Ovary (tissue), 9 donors: Measurements from ENCODE around the gene LHCGR. TPM values are rescaled to one million over a fixed set of nuclear protein-coding genes. Genes with fewer than 3 reads are reported as not detected.

Experiments used
- DNase-seq, 5 donors: peaks; one replicate each; pipeline ENCODE4 v3.0.0-alpha.2; 2019 to 2020
- H3K27ac ChIP-seq, 2 donors: fragments of 200-600 bp; one replicate each; pipeline versions ENCODE4 v1.5.1 to v1.8.0; 2019 to 2022
- H3K27me3 ChIP-seq: fragments of 200-600 bp; one replicate; pipeline ENCODE4 v1.8.0; 2022
- H3K36me3 ChIP-seq: fragments of 200-600 bp; sonication (generic); one replicate; pipeline ENCODE4 v1.5.1; 2019
- H3K4me1 ChIP-seq: one replicate; pipeline ENCODE4 v1.8.1; 2013; ENCODE audit warnings: mild to moderate bottlenecking, moderate library complexity; ENCODE audit not compliant: insufficient read depth
- H3K4me3 ChIP-seq: fragments of 200-600 bp; sonication (generic); one replicate; pipeline ENCODE4 v1.5.1; 2017
- H3K9me3 ChIP-seq, 2 donors: fragments of 200-600 bp in 1 of 2; sonication (generic) in 1 of 2; one replicate each; pipeline versions ENCODE4 v1.5.1 to v1.8.1; 2013 to 2019; ENCODE audit warnings: mild to moderate bottlenecking in 1 of 2, moderate library complexity in 1 of 2
- EP300 ChIP-seq: sonication (generic); formaldehyde crosslinking; IDR thresholded peaks from one replicate; pipeline ENCODE4 v1.6.1; 2017; ENCODE audit warnings: antibody characterized with exemption
- POLR2A ChIP-seq: fragments of 450-650 bp; IDR thresholded peaks from one replicate; pipeline ENCODE4 v1.6.1; 2017; ENCODE audit warnings: antibody characterized with exemption, mild to moderate bottlenecking, moderate library complexity
- WGBS, 3 donors: extraction: QIAGEN DNeasy Blood & Tissue Kit in 1 of 3; methylation state at CpG; one replicate each; pipeline versions ENCODE4 v1.1.5 to v1.1.7; 2013 to 2017; 5-methylcytosine and 5-hydroxymethylcytosine counted together
- intact Hi-C, 4 donors: fragments of 100-400 bp; cut with DNase I; formaldehyde crosslinking; loops; one replicate each; pipeline versions ENCODE4 v1.11.0 to v1.15.1; 2022 to 2023
- polyA plus RNA-seq, 2 donors: library from polyadenylated mRNA; stranded (reverse); fragments of 200-250 nt in 1 of 2; fragments of 350-450 nt in 1 of 2; fragmentation: Illumina TruSeq in 1 of 2; extraction: RNeasy Lipid Tissue Mini Kit (QIAGEN cat#74804) in 1 of 2; gene quantifications; one replicate each; pipeline ENCODE4 v1.2.3, GENCODE V29; 2013 to 2014
- total RNA-seq, 7 donors: library from RNA; depleted of rRNA in 2 of 7; stranded (reverse); fragments of >200 nt in 2 of 7; fragmentation: NEBNext Ultra II Directional in 3 of 7; extraction: Animal tissue kit (Norgen Biotek cat#: 25700) in 3 of 7; gene quantifications; one replicate each; pipeline versions ENCODE4 v1.1.0 to v1.2.4, GENCODE V29; 2016 to 2023
- TF ChIP-seq, protein P1 (sequence below), 3 donors: fragments of 450-650 bp in 2 of 3; fragments of 200-600 bp in 1 of 3; IDR thresholded peaks; one replicate each; pipeline versions ENCODE4 v1.5.1 to v1.8.0; 2016 to 2022; ENCODE audit warnings: antibody characterized with exemption in 3 of 3, mild to moderate bottlenecking in 1 of 3
- donor health status: DM: no; HTN: no; CAD: no; lungs with moderate emphysema.
- donor health status: DM: no; HTN: no; CAD: no.
- donor health status: Bipolar disorder and iron deficiency.
- donor health status: DM: yes; HTN: yes; CAD: no.
- donor health status: DM: no; HTN: no; CAD: no.
- donor health status: DM: yes; HTN: yes; CAD: no.

The LHCGR gene
- total and polyA plus RNA-seq, 9 donors = 0.35 to 91.2 (median 1.7) TPM

- no peaks in the 10 kb centered on the region for H3K9me3 ChIP-seq
- TF ChIP-seq, protein P1, sequence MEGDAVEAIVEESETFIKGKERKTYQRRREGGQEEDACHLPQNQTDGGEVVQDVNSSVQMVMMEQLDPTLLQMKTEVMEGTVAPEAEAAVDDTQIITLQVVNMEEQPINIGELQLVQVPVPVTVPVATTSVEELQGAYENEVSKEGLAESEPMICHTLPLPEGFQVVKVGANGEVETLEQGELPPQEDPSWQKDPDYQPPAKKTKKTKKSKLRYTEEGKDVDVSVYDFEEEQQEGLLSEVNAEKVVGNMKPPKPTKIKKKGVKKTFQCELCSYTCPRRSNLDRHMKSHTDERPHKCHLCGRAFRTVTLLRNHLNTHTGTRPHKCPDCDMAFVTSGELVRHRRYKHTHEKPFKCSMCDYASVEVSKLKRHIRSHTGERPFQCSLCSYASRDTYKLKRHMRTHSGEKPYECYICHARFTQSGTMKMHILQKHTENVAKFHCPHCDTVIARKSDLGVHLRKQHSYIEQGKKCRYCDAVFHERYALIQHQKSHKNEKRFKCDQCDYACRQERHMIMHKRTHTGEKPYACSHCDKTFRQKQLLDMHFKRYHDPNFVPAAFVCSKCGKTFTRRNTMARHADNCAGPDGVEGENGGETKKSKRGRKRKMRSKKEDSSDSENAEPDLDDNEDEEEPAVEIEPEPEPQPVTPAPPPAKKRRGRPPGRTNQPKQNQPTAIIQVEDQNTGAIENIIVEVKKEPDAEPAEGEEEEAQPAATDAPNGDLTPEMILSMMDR (IDR thresholded peaks at IDR 0.05) = no peak
- TF ChIP-seq EP300 (no peak), POLR2A (no peak)
- no peaks in the 10 kb centered on the region for H3K27me3 ChIP-seq
- no peaks in the 10 kb centered on the region for H3K36me3 ChIP-seq
- DNase-seq = no peak
- intact Hi-C loops = no loop called here
- 72 to 80% (median 73%) methylated on average over 3 of the region's 3 CpGs for WGBS, 3 donors
- no peak overlapping the region for H3K4me3 ChIP-seq
- H3K27ac ChIP-seq = no peak overlapping the region
- H3K4me1 ChIP-seq = no peaks in the 10 kb centered on the region
Measured at GRCh38 chr2:48792030-48792429, 36.5 kb upstream of the LHCGR start.

DNA sequence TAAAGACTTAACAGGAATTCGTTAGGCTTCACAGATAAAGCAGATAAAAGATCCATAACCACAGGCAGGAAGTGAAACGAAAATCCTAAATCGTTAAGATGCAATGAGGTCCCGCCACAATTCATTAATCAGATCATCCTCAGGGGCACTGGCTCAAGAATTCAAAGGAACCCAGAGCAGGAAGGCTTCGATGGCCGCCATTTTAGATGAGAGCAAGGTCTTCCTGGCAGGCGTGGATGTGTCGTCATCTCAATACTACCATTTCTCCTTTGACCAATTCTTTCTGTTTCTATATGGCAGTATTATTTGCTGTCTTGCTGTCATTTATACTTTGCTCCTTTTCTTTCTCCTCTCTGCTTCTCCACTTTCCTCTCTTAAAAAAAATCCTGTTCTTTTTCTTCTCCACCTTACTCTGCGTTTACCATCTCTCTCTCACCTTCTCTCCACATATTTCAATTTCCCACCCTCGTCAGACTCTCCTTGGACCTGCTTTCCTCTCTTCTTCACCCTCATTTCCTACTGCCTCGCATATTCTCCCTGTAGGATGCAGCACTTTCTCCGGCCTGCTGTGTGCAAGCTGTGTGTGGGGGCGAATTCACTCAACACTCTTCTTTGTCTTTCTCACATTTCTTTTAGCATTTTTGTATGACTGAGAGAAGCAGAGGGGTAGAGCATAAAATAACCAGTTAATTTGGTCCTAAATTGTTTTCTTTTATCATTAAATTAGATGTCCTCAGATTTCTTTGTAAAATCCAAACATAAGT is 35.1 kb upstream of the LHCGR start:
- no peak for DNase-seq
- Histone ChIP-seq H3K36me3 (no peaks in the 10 kb centered on the region), H3K4me3 (no peak overlapping the region), H3K9me3 (no peaks in the 10 kb centered on the region), H3K27ac (no peak overlapping the region), H3K27me3 (no peaks in the 10 kb centered on the region), H3K4me1 (no peaks in the 10 kb centered on the region)
- TF ChIP-seq POLR2A (no peak), EP300 (no peak)
- TF ChIP-seq, protein P1 (IDR thresholded peaks at IDR 0.05) = no peak
- 82 to 87% (median 82%) methylated on average over 13 of the region's 13 CpGs for WGBS, 3 donors
- intact Hi-C loops = no loop called here

- H3K4me3 ChIP-seq = no peak overlapping the region
- no peak for DNase-seq
- H3K4me1 ChIP-seq = no peaks in the 10 kb centered on the region
- intact Hi-C loops = no loop called here
- H3K9me3 ChIP-seq = no peaks in the 10 kb centered on the region
- H3K27ac ChIP-seq = no peak overlapping the region
- 79 to 94% (median 87%) methylated on average over 8 of the region's 8 CpGs for whole genome bisulfite sequencing, 3 donors
- TF ChIP-seq POLR2A (no peak), EP300 (no peak)
- TF ChIP-seq, protein P1 (IDR thresholded peaks at IDR 0.05) = no peak
- H3K36me3 ChIP-seq = no peaks in the 10 kb centered on the region
- H3K27me3 ChIP-seq = no peaks in the 10 kb centered on the region
Measured at GRCh38 chr2:48787580-48787979, 32.1 kb upstream of the LHCGR start.

GRCh38 chr2:48781366-48781765 is 25.8 kb upstream of the LHCGR start:
- no peak for DNase-seq
- WGBS, 3 donors = 83 to 89% (median 86%) methylated on average over 1 of the region's 1 CpG
- Histone ChIP-seq H3K4me1 (no peaks in the 10 kb centered on the region), H3K9me3 (no peaks in the 10 kb centered on the region), H3K27me3 (no peaks in the 10 kb centered on the region), H3K27ac (no peak overlapping the region), H3K36me3 (no peaks in the 10 kb centered on the region), H3K4me3 (no peak overlapping the region)
- TF ChIP-seq POLR2A = no peak
- TF ChIP-seq, protein P1 (IDR thresholded peaks at IDR 0.05) = no peak
- no peak for TF ChIP-seq EP300
- intact Hi-C loops = no loop called here
